Transverse colon (tissue), 3 donors: ENCODE results near the gene KCNJ6.

Experiments
- POLR2A ChIP-seq: fragments of 450-650 bp; IDR thresholded peaks from one replicate; pipeline ENCODE4 v1.6.1; 2016; ENCODE audit warnings: antibody characterized with exemption, mild to moderate bottlenecking, moderate library complexity
- TF ChIP-seq, protein P1 (sequence below), 5 experiments: fragments of 200-600 bp in 3 of 5; fragments of 450-650 bp in 2 of 5; sonication (generic) in 3 of 5; IDR thresholded peaks; 1 replicate in 2 of 5; 2 replicates in 3 of 5; pipeline ENCODE4 v1.5.1; 2016 to 2017; ENCODE audit warnings: antibody characterized with exemption in 5 of 5, inconsistent platforms in 3 of 5, mild to moderate bottlenecking in 2 of 5, moderate library complexity in 1 of 5

DNA sequence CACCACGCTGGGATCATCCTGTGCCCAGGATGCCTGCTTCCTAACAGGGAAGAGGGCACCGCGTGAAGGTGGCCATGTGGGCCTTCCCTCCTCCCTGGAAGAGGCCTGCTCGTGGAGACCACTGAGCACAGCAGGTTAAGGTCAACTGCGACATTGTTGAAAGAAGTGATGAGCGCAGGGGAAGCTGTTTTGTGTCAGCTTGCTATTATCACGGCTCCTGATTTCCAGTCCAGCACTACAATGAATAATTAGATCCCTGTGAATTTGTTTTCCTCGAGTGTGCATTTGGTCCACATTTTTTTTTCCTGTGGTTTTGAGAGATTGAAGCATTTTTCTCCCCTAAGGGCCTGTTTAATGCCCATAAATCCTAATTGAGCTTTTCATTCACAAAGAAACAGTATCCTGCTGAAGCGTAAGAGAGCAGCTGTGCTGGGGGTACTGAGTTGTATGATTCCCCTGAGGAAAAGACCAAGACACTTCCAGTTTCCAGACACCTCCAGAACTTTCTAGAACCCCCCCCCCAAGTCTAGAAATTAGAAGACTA is 204.9 kb downstream of the KCNJ6 start:
- TF ChIP-seq, protein P1, sequence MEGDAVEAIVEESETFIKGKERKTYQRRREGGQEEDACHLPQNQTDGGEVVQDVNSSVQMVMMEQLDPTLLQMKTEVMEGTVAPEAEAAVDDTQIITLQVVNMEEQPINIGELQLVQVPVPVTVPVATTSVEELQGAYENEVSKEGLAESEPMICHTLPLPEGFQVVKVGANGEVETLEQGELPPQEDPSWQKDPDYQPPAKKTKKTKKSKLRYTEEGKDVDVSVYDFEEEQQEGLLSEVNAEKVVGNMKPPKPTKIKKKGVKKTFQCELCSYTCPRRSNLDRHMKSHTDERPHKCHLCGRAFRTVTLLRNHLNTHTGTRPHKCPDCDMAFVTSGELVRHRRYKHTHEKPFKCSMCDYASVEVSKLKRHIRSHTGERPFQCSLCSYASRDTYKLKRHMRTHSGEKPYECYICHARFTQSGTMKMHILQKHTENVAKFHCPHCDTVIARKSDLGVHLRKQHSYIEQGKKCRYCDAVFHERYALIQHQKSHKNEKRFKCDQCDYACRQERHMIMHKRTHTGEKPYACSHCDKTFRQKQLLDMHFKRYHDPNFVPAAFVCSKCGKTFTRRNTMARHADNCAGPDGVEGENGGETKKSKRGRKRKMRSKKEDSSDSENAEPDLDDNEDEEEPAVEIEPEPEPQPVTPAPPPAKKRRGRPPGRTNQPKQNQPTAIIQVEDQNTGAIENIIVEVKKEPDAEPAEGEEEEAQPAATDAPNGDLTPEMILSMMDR (IDR thresholded peaks at IDR 0.05): no peak
- TF ChIP-seq POLR2A: no peak
